GM12878 (cell line): Measurements from ENCODE around the gene VCPKMT. TPM values are rescaled to one million over a fixed set of nuclear protein-coding genes. Genes with fewer than 3 reads are reported as not detected.

Experiments
- ATAC-seq: fragments of 200-7000 bp; cut with Tn5 transposase; 3 replicates; pipeline ENCODE4 v1.9.1; 2020; ENCODE audit warnings: mild to moderate bottlenecking, moderate library complexity
- BruUV-seq: library from RNA; stranded (reverse); fragments of 400-500 nt; replicated peaks from 2 replicates; lab custom pipeline; 2021; lab: Mats Ljungman, UMichigan
- CTCF ChIA-PET: fragments of 300-600 bp; sonication (Branson Sonifier 250); formaldehyde crosslinking; extraction: SDS; loops from one replicate; lab custom pipeline; 2021; ENCODE audit warnings: inconsistent platforms; lab: Yijun Ruan, JAX
- POLR2A ChIA-PET: fragments of 350-600 bp; formaldehyde crosslinking; extraction: SDS; loops from one replicate; lab custom pipeline; 2021; ENCODE audit warnings: inconsistent platforms; lab: Charles Lee
- RAD21 ChIA-PET: fragments of 300-600 bp; sonication (Branson Sonifier 250); formaldehyde crosslinking; loops from one replicate; lab custom pipeline; 2023; ENCODE audit warnings: antibody characterized with exemption; ENCODE audit not compliant: unreplicated experiment; lab: Charles Lee
- SMC1A ChIA-PET: fragments of 300-600 bp; sonication (Branson Sonifier 250); formaldehyde crosslinking; loops from one replicate; lab custom pipeline; 2023; ENCODE audit not compliant: unreplicated experiment, uncharacterized antibody; lab: Charles Lee
- DNase-seq: peaks from one replicate; pipeline ENCODE4 v3.0.0-alpha.2; 2011; ENCODE audit warnings: low read depth, low spot score
- FAIRE-seq: peaks from 3 replicates; lab custom pipeline; 2011; peaks lifted over from hg19 to GRCh38; lab: Jason Lieb, UNC
- H2AFZ ChIP-seq: 2 replicates; pipeline ENCODE4 v1.6.0; 2011; ENCODE audit warnings: low read depth, low read length, control low read depth; ENCODE audit not compliant: control insufficient read depth
- H3K27ac ChIP-seq: 2 replicates; pipeline ENCODE4 v1.5.1; 2011; ENCODE audit warnings: control low read depth; ENCODE audit not compliant: control insufficient read depth, insufficient read depth
- H3K27me3 ChIP-seq, 2 experiments: replicated peaks in 1 of 2; 2 replicates each; pipeline versions ENCODE4 v1.6.0 to v1.6.1; 2011; ENCODE audit warnings: low read length in 1 of 2; ENCODE audit not compliant: control insufficient read depth in 2 of 2, insufficient read depth in 2 of 2
- H3K36me3 ChIP-seq, 2 experiments: 2 replicates each; pipeline ENCODE4 v1.5.1; 2011; ENCODE audit warnings: low read length in 1 of 2; ENCODE audit not compliant: control insufficient read depth in 2 of 2, insufficient read depth in 2 of 2
- H3K4me1 ChIP-seq: 2 replicates; pipeline ENCODE4 v1.6.1; 2011; ENCODE audit warnings: mild to moderate bottlenecking, low read length, moderate library complexity, mixed read lengths; ENCODE audit not compliant: control insufficient read depth, insufficient read depth
- H3K4me2 ChIP-seq: 2 replicates; pipeline ENCODE4 v1.6.0; 2011; ENCODE audit warnings: control low read depth; ENCODE audit not compliant: control insufficient read depth, insufficient read depth
- H3K4me3 ChIP-seq: fragments of 200-600 bp; sonication (generic); 2 replicates; pipeline ENCODE4 v1.5.1; 2016
- H3K79me2 ChIP-seq: 2 replicates; pipeline ENCODE4 v1.6.0; 2011; ENCODE audit warnings: low read length; ENCODE audit not compliant: control insufficient read depth, insufficient read depth
- H3K9ac ChIP-seq: 2 replicates; pipeline ENCODE4 v1.8.0; 2011; ENCODE audit warnings: low read length, control low read depth, mixed read lengths; ENCODE audit not compliant: control insufficient read depth, insufficient read depth
- H3K9me3 ChIP-seq: replicated peaks from 3 replicates; pipeline ENCODE4 v1.5.1; 2011; ENCODE audit warnings: mild to moderate bottlenecking, low read length; ENCODE audit not compliant: control insufficient read depth, insufficient read depth
- H4K20me1 ChIP-seq: 2 replicates; pipeline ENCODE4 v1.6.0; 2011; ENCODE audit not compliant: control insufficient read depth, insufficient read depth
- IRF4 ChIP-seq: IDR thresholded peaks from 2 replicates; pipeline ENCODE4 v1.6.1; 2011; ENCODE audit warnings: low read depth, low read length
- MLLT1 ChIP-seq: fragments of 450-650 bp; IDR thresholded peaks from 2 replicates; pipeline ENCODE4 v1.6.1; 2016; ENCODE audit warnings: mild to moderate bottlenecking
- NFXL1 ChIP-seq: fragments of 450-650 bp; IDR thresholded peaks from 2 replicates; pipeline ENCODE4 v1.6.1; 2017; ENCODE audit warnings: antibody characterized with exemption, mild to moderate bottlenecking, borderline replicate concordance
- PML ChIP-seq: IDR thresholded peaks from 2 replicates; pipeline ENCODE4 v1.6.1; 2012; ENCODE audit warnings: low read length, inconsistent platforms
- RAD21 ChIP-seq: IDR thresholded peaks from 2 replicates; pipeline ENCODE4 v1.6.1; 2011; ENCODE audit warnings: mild to moderate bottlenecking, low read depth, low read length, moderate library complexity; ENCODE audit not compliant: insufficient read depth
- RB1 ChIP-seq: fragments of 450-650 bp; formaldehyde crosslinking; IDR thresholded peaks from 2 replicates; pipeline ENCODE4 v1.6.1; 2017; ENCODE audit warnings: mild to moderate bottlenecking, borderline replicate concordance
- RELA ChIP-seq: fragments of 450-650 bp; IDR thresholded peaks from 2 replicates; pipeline ENCODE4 v1.8.0; 2014; ENCODE audit warnings: borderline replicate concordance; ENCODE audit not compliant: partially characterized antibody
- SIX5 ChIP-seq: IDR thresholded peaks from 2 replicates; pipeline ENCODE4 v1.6.1; 2011; ENCODE audit warnings: mild to moderate bottlenecking, low read depth, low read length, moderate library complexity; ENCODE audit not compliant: severe bottlenecking
- SMAD1 ChIP-seq: fragments of 450-650 bp; IDR thresholded peaks from 2 replicates; pipeline ENCODE4 v1.6.1; 2018; ENCODE audit warnings: mild to moderate bottlenecking, low read depth; ENCODE audit not compliant: partially characterized antibody
- STAT3 ChIP-seq: IDR thresholded peaks from 2 replicates; pipeline ENCODE4 v1.6.1; 2011; ENCODE audit warnings: low read depth, low read length, improper control_type of control experiment
- USF2 ChIP-seq: IDR thresholded peaks from 2 replicates; pipeline ENCODE4 v1.6.1; 2011; ENCODE audit warnings: low read depth, low read length, improper control_type of control experiment, borderline replicate concordance
- ZBTB11 ChIP-seq: fragments of 450-650 bp; formaldehyde crosslinking; IDR thresholded peaks from 2 replicates; pipeline ENCODE4 v1.5.0; 2022; ENCODE audit warnings: mild to moderate bottlenecking, missing genetic modification characterization
- ZNF217 ChIP-seq: fragments of 450-650 bp; IDR thresholded peaks from 2 replicates; pipeline ENCODE4 v1.6.1; 2017; ENCODE audit warnings: antibody characterized with exemption, mild to moderate bottlenecking
- ZNF622 ChIP-seq: fragments of 450-650 bp; IDR thresholded peaks from 2 replicates; pipeline ENCODE4 v1.6.1; 2017; ENCODE audit warnings: mild to moderate bottlenecking, inconsistent platforms
- WGBS: methylation state at CpG from one replicate; pipeline ENCODE4 v1.1.6; 2016; ENCODE audit warnings: low lambda C conversion rate; ENCODE audit not compliant: insufficient replicate concordance, insufficient coverage; ENCODE audit errors: missing lambda C conversion rate; 5-methylcytosine and 5-hydroxymethylcytosine counted together
- in situ Hi-C: fragments of 300-500 bp; cut with MboI; formaldehyde crosslinking; loops from 9 replicates; pipeline ENCODE4 v1.14.3; 2018; ENCODE audit warnings: mixed read lengths
- intact Hi-C: fragments of 100-400 bp; cut with micrococcal nuclease; formaldehyde crosslinking; loops from one replicate; pipeline ENCODE4 v1.14.2; 2022; ENCODE audit not compliant: unreplicated experiment
- polyA plus RNA-seq, 11 experiments: library from polyadenylated mRNA; depleted of rRNA in 4 of 11; unstranded in 6 of 11; stranded (reverse) in 5 of 11; fragments of >200 nt; fragmentation: Nextera tagmentation in 4 of 11; fragmentation: Illumina TruSeq in 1 of 11; extraction: Ambion mirVana in 4 of 11; extraction: Trizol in 1 of 11; gene quantifications; 1 replicate in 1 of 11; 2 replicates in 10 of 11; pipeline versions ENCODE4 v1.2.1 to v1.2.3, GENCODE V29; 2011 to 2016; ENCODE audit warnings: inconsistent platforms in 2 of 11, missing spikeins in 2 of 11, low read depth in 1 of 11
- total RNA-seq, 4 experiments: library from RNA; depleted of rRNA in 3 of 4; stranded (reverse); fragments of >200 nt in 3 of 4; fragmentation: Illumina TruSeq in 1 of 4; extraction: Trizol in 1 of 4; gene quantifications; 2 replicates each; pipeline versions ENCODE4 v1.2.1 to v1.2.3, GENCODE V29; 2013 to 2021

The VCPKMT gene
- total and polyA plus RNA-seq, 10 of the 15 experiments (the other 5 are each of a cell fraction or from before 2014, with no cell fraction given) = 8.5 to 18.4 (median 12.8) TPM

GRCh38 chr14:50116181-50116956 is at the start of gene VCPKMT (continued):
- TF ChIP-seq PML (peak; percentile 89), STAT3 (no peak), USF2 (no peak), ZBTB11 (CRISPR knock-in tag) (no peak), SMAD1 (no peak), RAD21 (no peak)

GRCh38 chr14:50156111-50156510 is 39.7 kb upstream of the VCPKMT start:
- ChIA-PET CTCF (no interaction called here), SMC1A (no interaction called here), RAD21 (no interaction called here), POLR2A (interaction anchor here (1.0 kb wide), 1 partner anchor 10 kb away, joined by 3 read pairs; no protein-coding TSS in a partner anchor)
- Histone ChIP-seq H3K9ac (no peak overlapping the region), H3K9me3 (no peaks in the 10 kb centered on the region), H3K36me3 (peaks cover 0 to 2% of the 10 kb centered on the region in 2 experiments; a peak in 2 of 4 replicates), H3K27me3 (no peaks in the 10 kb centered on the region), H3K4me3 (no peak overlapping the region), H3K4me2 (no peak overlapping the region), H3K27ac (no peak overlapping the region), H4K20me1 (no peaks in the 10 kb centered on the region), H2AFZ (no peak overlapping the region), H3K4me1 (no peaks in the 10 kb centered on the region), H3K79me2 (no peaks in the 10 kb centered on the region)
- DNase-seq (no peak), FAIRE-seq (no peak), ATAC-seq (no peak)
- in situ Hi-C loops (no loop called here), intact Hi-C loops (no loop called here)
- 95% methylated on average over 4 of the region's 4 CpGs for WGBS
- BruUV-seq = no TSS peak
- TF ChIP-seq IRF4 (no peak), NFXL1 (no peak), MLLT1 (no peak), SIX5 (no peak), RELA (no peak), USF2 (no peak), ZNF217 (no peak), ZNF622 (no peak), RB1 (no peak)
